Retinal pigment epithelial cell (primary cell): ENCODE data around the gene TEC.

Experiments used
- DNase-seq: peaks from one replicate; pipeline ENCODE4 v3.0.0-alpha.2; 2010; ENCODE audit warnings: low read depth
- H3K4me3 ChIP-seq: 2 replicates; pipeline ENCODE4 v1.5.1; 2011; ENCODE audit warnings: mild to moderate bottlenecking, low read length, control low read depth, moderate library complexity
- CTCF ChIP-seq: conservative IDR thresholded peaks from 2 replicates; pipeline ENCODE4 v1.5.1; 2011; ENCODE audit warnings: low read depth, low read length, control low read depth, inconsistent platforms

Gene TEC

DNA sequence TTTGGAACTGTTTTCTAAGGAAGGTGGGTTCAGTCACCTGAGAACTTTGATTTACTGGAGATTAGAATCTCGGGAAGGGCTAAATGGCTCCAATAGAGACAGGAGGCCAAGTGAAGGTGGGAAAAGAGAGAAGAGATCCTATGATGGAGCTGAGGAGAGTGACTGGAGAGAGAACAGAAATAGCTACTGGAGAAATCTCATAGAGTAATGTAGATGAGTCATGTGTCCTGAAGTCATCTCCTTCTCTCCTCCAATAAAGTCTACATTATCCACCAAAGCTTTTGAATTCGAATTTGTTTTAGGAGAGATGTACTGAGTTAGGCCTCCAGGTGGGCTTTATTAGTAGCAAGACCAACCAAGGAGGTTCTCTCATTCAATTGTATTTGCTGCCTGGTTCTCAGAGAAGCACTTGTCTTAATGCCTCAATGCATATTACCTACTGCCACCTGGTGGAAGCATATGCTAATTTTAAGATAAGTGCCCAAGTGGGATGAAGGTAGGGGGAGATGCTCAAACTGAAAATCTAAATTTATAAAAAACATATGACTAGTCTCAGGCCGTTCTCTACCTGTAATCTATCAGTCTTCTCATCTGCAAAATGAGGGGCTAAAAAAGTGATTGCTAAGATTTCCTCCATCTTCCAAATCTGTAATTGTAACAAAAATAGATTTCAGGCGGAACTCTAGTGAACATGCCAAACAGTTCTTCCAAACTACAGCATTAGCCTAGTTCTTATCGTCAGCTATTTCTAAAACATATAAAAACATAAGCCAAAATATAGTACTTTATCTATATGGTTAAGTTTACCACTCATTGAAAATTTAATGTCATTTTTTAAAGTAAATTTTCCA, 160.0 kb downstream of the TEC start:
- H3K4me3 ChIP-seq: no peak overlapping the region
- no peak for DNase-seq
- peak; percentile 72 for TF ChIP-seq CTCF

DNA sequence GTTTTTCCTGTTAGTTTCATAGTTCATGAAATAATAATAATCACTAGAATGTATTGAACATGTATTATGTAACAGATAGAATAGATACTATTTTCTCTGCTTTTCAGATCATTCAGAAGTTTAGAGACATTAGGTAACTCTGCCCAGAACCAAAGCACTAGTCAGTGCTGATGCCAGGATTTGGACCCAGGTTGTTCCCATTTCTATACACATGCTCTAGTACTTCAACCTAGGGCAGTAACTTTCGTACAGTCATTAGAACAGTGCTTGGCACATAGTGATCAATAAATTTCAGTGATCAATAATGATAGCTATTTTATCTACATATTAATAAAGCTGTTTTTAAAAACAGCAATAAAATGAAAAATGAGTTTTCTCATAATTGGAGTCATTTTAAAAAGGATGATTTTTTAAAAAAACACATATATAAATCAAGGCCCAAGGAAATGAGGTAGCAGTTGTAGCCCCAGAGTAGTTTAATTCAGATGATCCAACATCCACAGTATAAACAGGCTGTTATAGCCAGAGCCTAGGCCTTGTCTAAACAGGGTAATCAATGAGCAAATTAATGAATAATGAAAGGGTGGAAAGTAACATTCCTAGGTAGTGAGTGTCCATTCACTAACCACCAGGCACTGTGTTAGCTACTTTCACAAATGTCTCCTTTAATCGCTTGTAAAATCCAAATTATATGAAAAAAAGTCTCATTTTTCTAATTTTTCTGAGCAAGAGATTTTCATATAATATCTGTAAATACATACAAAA, 161.1 kb downstream of the TEC start:
- no peak for TF ChIP-seq CTCF
- H3K4me3 ChIP-seq: no peak overlapping the region
- no peak for DNase-seq

- H3K4me3 ChIP-seq: no peak overlapping the region
- no peak for DNase-seq
- no peak for TF ChIP-seq CTCF
Observed at GRCh38 chr4:48105230-48105629, 164.4 kb downstream of the TEC start.

- H3K4me3 ChIP-seq: no peak overlapping the region
- DNase-seq: no peak
- no peak for TF ChIP-seq CTCF
Observed at GRCh38 chr4:48103483-48104139, 166.0 kb downstream of the TEC start.

GRCh38 chr4:48102303-48102702, 167.3 kb downstream of the TEC start:
- TF ChIP-seq CTCF: peak; percentile 39
- no peak for DNase-seq
- H3K4me3 ChIP-seq: no peak overlapping the region

GRCh38 chr4:48100256-48100655, 169.4 kb downstream of the TEC start:
- H3K4me3 ChIP-seq: no peak overlapping the region
- DNase-seq: no peak
- no peak for TF ChIP-seq CTCF
